HG03521 (cell line): ENCODE data around the gene HIP1.
"Not testable (repeated sequence)": the region's sequence is repeated elsewhere in the genome, so short reads cannot be mapped to it uniquely, and the experiment has no call there.

ENCODE experiments used
- ATAC-seq: cut with Tn5 transposase; IDR thresholded peaks from one replicate; pipeline ENCODE4 v1.9.1; 2021; ENCODE audit warnings: mild to moderate bottlenecking, moderate library complexity; ENCODE audit not compliant: unreplicated experiment

Gene HIP1

DNA sequence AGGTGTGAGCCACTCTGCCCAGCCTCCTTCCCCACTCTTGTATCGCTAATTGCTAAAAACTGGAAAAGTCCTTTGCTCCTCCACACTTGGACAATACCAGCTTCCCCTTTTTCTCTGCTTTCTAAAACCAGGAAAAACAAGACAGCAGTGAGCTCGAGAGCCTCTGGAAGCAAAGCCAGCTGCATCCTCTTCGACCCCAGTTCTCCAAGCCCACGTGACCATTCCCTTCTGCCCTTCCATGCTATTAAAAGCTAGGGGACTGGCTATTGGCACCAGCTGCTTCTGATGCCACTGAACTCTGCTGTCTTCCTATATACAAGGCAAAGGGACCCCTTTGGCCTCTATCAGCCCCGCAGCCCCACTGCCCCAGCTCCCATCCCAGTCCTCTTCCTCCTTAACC lies 154.4 kb downstream of the HIP1 start:
- ATAC-seq = no peak

DNA sequence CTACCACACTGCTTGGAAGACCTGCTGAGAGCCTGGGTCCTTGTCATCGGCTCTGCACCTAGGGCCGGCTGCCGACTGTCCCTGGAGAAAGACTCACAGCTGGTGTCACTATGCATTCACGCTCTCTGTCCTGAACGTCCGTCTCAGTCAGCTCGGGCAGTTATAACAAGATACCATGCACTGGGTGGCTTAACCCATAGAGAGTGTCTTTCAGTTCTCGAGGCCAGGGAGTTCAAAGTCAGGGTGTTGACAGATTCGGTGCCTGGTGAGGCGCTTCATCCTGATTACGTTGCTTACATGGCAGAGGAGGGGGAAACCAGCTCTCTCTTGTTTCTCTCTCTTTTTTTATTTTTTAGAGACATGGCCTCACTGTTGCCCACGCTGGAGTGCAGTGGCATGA lies 155.5 kb downstream of the HIP1 start:
- ATAC-seq = no peak

DNA sequence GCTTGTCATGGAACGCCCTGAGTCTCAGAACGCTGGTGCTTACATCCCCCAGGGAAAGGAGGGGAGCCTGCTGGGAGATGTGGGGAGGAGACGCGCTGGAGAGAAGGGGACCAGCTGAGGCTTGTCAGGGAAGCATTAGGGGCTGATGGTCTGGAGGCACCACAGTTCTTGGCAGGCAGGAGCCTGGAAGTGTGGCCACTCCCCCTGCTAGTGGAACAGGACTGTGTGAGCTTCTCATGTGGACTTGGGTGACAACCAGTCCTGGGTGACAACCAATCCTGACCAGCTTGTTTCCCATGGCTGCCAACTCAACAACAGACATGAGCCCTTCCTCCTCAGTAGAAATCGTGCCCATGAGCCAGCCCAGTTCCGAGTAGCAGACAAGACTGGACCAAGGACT lies 158.8 kb downstream of the HIP1 start:
- ATAC-seq = no peak

DNA sequence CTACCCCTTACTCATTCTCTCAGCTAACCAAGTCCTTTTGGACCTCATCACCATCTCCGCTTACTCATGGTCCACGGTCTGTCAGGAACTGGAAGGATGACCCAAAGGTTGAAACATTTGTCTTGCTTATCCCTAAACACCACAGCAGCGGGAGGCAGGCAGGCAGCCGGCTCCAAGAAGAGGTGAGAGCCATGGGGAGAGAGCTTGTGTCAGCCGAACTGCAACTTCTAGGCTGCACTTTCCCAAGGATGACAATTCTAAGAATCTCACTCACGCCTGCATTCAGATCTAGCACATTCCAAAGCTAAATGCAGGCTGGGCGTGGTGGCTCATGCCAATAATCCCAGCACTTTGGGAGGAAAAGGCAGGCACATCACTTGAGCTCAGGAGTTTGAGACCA lies 160.7 kb downstream of the HIP1 start:
- ATAC-seq = no peak

DNA sequence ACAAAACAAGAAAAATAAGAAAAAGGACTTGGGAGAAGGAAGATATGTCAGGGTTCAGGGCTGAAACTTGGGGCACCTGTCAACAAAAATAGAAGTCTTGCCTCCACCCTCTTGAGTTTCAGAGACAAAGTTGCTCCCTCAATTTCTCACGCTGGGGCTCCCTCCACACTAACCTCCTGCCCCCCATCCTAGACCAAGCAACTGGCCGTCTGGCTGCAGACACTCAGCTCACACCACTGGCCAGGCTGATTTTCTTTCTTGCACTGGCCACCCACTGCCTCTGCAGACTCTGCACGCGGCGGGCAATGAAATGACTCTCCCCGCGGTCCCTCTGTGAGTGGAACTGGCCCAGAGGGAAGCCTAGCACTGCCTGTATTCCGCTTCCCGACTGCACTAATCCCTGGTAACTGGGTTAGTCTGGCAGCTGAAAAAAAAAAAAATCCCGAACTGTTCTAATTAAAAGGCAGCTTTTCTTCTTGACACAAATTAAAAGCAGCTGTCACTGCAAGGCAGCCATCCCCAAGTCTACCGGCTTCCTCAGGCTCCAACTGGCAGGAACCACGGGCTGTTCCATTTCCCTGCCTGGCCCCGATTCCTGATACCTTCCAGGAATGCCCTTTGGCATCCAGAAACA lies 163.1 kb downstream of the HIP1 start:
- ATAC-seq = no peak

DNA sequence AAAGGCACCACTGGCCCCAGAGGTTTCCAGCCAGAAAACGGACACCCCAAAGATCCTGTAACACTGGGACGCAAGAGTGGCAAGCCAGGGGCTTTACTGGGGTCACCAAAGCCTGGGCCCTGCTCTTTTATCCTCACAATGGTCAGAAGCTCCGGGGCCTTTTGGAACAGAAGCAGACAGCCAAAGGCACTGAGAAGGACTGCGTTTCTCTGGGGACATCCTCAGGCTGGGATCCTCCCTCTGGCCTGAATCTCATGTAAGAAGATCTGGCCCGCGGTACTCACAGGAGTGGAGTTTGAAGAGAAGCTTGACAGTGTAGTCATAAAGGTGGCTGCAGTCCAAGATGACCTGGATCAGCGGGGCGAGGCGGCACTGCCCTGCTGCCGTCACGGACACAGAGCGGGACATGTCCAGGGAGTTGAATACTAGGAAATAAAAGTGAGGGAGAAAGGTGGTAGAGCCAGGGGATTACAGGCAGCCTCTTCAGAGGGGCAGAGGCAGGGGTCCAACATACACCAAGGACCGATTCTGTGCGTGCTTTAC lies 165.2 kb downstream of the HIP1 start:
- no peak for ATAC-seq

DNA sequence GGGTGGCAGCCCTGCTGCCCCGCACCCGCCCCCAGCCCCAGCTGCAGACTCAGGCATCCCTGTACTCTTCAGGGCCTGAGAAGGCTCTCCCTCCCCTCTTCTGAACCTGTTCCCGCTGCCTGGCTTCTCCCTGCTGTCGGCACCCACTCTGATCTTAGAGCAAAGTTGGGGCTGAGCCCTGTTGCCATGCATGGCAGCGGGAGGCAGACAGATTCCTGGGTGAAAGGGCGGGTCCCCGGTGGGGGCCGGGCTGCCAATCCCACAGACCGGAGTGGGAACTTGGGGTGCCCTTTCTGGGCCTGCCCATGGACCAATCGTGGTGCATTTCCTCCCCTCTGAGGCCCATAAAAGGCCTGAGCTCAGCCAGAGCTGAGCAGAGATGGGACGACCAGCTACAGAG lies 165.9 kb downstream of the HIP1 start:
- ATAC-seq = no peak

DNA sequence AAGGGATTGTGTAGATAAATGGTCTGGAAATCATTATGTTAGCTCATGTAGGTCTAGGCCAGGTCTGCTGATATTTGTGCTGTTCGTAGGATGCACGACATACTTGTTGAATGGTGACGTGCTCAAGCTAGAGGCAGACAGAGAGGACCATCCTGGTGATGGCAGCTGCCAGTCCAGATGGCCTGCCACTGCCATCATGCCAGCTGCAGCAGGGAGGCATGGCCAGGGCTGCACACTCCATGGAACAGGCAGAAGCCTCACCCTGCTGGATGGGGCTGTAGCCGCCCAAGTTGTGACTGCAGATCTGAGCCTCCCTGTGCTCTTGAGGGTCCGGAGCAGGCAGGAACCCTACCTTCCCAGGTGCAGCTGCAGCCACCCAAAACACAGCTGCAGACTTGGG lies 166.3 kb downstream of the HIP1 start:
- no peak for ATAC-seq

DNA sequence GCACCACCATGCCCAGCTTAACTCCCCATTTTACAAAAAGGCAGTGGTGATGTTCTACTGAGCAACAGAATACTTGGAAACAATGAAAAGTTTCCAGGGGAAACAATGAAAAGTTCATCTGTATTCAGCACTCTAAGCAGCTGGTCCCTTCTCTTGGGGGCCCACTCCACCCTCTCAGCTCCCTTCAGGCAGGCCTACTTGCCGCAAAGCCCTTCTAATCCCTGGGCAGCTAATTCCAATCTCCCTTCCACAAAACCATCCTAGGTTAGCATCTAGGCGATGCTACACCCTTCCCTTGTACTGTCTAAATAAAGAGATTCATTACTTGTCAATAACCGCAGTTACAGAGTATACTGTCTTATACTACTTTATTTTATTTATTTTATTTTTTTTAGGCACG lies 167.5 kb downstream of the HIP1 start:
- ATAC-seq = no peak

DNA sequence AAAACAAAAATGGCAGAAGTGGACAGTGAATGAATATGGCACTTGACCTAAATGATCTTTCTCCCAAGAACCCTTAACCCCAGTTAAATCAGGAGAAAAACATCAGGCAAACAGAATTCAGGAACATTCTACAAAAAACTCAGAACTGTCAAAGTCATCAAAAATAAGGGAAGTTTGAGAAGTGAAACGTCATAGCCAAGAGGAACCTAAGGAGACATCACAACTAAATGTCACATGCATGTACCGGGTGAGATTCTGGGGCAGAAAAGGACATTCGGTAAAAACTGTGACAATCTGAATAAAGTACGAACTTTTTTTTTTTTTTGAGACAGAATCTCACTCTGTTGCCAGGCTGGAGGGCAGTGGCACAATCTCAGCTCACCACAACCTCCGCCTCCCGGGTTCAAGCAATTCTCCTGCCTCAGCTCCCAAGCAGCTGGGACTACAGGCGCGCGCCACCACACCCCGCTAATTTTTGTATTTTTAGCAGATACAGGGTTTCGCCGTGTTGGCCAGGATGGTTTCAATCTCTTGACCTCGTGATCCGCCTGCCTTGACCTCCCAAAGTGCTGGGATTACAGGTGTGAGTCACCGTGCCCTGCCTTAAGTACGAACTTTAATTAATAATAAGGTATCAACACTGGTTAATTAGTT lies 169.0 kb downstream of the HIP1 start:
- not testable (repeated sequence) for ATAC-seq

DNA sequence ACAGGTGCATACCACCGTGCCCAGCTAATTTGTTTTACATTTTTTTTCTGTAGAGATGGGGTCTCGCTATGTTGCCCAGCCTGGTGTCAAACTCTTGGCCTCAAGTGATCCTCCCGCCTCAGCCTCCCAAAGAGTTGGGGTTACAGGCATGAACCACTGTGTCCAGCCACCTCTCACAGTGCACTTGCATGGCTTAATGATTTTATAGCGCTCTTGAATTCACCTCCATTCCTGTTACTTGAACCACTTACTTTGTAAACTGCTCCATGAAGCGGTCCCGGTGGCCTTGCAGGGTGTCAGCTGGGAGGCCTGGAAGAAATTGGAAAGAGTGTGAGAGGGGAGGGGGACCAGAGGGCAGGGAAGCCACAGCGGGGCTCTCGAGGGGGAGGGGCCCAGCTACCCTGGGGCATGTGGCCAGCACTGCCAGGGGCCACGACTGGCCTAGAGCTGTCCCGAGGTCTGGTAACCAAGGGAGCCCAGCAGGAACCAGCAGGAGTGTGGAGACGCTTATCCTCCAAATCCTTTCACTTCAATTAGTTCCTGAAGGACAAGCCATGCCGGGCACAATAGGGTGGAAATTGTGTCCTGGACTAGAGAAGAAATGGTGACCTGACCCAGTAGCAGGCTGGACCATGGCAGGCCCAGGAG lies 170.7 kb downstream of the HIP1 start:
- ATAC-seq = no peak

DNA sequence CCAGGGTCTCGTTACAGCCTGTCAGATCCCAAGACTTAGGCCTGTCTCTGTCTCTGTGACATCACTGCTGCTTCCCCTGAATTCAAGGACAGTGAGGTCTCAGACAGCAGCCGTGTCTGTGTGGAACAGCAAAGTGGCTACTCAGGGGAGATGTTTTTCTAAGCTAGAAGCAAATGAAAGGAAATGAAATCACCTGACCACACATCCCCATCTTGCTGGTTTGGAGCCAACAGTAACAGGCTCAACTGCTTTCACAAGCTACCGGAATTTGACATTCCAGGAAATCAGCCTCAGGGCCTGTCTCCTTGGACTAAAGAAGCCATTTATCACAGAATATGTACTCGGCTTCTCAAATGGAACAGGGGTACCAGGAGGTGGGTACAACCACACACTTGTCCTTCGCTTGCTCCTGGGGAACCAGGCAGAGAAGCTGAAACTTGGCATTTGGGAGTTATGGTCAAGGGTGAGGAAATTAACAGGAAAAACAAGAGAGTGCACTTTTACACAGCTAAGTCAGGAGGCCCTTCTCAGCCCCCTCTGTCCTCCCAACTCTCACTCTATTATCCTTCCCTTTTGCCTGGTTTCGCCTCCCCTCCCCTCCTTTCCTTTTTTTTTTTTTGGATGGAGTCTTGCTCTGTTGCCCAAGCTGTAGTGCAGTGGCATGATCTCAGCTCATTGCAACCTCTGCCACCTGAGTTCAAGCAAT lies 173.5 kb downstream of the HIP1 start:
- ATAC-seq = no peak

DNA sequence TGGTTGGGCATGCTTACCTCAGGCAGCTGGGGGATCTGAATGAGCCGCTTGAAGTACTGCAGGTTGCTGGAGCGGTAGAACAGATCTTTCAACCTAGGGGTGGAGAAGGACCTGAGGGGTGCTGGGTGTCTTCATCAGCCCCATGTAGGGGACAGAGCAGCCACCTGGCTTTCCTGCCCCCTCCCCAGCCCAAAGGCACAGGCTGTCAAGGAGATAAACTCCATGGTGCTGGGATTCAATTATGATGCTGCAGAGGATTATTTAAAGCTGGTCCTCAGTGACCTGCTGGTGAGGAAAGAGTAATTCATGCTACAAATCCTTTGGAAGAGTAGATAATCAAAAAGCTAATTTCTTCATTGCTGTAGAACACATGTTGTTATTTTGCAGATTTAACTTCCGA lies 175.6 kb downstream of the HIP1 start:
- ATAC-seq = no peak

DNA sequence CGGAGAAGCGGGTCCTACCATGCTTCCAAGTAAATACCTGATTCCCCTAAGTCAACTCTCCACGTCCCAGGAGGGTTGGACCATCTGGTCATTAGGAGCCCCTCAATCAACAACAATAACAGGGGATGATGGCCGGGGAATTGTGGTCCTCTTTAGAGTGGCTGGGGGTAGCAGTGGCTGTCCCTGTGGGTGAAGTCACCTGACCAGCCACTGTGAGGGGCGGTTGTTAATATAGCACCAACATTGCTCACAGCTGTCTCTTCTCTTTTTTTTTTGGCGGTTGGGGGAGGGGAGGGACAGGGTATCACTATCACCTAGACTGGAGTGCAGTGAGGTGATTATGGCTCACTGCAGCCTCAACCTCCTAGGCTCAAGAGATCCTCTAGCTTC lies 178.8 kb downstream of the HIP1 start:
- ATAC-seq = no peak

DNA sequence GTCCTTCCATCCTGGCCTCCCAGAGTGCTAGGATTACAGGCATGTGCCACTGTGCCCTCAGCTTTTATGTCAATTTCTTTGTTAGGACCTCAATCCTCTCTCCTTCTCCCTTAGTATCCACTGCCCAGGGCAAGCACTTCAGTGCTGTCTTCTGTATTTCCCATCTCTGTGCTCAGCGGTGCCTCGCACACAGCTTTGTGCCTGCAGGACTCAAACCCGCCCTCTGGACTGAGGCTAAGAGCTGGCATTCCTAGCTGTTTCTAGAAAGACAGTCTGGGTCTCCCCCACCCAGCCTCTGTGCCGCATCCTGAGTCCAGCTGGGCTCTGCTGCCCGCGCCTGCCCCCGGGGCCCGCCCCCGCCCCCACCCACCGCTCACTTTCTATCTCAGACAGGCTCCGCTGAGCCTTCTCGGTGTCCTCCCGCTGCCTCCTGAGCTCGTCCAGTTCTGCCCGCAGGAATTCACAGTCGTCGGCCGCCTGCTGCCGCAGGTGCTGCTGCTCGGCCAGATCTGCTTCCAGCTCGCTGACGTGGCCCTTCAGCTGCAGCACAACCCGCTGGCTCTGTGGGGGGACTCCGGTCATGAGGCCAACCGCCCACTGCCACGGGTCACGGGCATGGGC lies 179.3 kb downstream of the HIP1 start:
- no peak for ATAC-seq

DNA sequence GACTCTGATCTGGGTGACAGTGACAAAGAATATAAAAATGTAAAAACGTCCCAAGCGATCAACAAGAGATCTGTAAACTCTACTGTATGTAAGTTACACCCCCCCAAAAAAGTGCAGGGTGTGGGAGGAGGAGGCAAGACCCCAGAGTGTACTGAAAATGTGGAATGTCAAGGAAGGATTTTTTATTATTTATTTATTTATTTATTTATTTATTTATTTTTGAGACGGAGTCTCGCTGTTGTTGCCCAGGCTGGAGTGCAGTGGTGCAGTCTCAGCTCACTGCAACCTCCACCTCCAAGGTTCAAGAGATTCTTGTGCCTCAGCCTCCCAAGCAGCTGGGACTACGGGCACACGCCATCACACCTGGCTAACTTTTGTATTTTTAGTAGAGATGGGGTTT lies 181.9 kb downstream of the HIP1 start:
- not testable (repeated sequence) for ATAC-seq

DNA sequence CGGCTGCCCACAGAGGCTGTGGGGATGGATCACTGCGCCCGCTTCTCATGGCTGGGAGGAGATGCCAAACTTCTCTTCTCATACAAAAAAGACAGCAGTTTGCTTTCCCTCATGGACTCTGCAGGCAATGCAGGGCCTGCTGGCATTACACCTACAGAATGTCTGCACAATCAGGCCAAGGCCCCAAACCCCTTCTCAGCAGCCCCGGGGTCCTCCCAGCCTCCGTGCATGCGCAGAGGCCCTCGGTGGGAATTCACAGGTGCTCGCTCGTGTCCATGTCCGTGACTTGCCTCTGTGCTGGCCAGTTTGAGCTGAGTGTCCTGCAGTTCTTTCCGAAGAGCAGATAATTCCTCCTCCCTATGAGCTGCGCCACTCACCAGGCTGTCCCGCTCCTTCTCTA lies 183.0 kb downstream of the HIP1 start:
- ATAC-seq = no peak

DNA sequence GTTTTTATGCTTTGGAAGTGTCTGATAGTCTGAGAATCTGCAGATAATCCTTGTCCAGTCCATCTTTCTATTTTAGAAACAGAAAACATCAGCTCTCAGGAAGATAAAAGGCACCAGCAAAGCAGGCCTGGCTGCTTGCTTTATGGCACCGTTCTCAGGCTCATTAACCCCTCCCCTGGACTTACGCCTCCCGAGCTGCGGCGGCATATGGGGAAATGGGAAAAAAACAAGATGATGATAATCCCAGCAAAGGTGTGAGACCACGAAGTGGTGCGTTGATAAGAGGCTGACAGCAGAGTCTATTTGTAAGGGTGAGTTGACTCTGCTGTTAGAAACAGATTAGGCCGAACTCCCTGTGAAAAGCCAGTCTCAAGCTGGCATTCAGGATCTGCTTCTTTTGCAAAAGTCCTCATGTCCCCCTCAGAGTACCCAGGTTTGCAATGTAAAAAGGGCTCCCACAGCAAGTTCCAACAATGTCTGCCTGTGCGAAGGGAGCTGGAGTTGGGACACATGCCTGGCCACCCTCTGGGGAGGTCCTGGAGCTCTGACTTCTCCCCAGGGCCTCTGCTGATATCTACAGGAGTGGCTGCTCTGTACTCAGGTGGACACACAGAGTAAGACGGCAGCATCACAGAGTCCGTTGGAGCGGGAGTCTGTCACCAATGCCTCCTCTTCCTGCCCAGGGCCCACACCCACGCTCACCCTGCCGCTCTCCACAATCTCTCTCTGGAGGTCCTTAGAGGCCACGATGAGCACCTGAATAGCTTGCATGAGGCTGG lies 192.3 kb downstream of the HIP1 start:
- no peak for ATAC-seq

DNA sequence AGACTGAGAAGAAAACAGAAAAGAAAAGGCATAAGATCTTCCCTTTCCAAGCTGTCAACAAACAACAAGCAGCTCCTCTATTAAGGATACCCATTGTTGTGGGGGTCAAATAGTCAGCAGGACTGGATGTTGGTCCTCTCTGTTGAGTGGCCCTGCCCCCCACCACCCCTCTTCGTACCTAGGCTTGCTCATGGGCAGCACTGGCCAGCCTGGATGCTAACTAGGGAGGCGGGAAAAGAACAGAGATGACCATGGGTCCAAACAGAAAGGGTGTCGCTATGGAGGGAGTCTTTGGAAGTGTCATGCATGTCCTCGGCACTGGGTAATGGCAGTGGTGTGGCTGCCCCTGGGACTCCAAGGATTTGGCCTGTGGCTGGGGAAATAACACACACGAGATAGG lies 201.0 kb downstream of the HIP1 start:
- no peak for ATAC-seq

DNA sequence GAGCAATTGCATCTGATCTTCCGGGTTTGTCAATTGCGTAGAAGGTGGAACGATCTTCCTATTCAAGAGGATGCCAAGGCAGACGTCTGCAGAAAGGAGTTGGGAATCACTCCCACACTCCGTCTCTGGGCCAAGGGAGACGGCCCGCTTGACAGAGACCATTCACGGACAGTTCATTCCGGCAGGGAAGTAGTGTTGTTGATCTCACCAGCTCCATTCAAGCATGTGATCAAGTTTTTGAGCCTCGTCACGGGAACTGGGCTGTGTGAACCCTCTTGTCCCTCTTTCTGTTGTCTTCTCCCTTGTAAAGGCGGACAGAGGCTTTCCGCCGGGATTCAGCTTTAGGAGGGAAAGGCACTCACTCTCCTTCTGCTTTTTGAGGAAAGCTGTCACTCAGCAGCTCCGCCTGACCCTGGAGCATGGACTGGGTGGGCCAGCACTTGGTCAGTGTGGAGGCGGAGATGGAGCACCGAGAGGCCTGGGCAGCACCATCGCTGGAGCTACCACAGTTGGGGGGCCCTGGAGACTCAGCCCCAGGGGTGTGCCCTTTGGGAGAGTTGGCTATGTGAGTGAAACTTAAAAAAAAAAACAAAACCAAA lies 201.7 kb downstream of the HIP1 start:
- no peak for ATAC-seq
